KMS-11 (cell line): ENCODE measurements around the gene SAFB2.

Experiments used
- H2AFZ ChIP-seq: fragments of 200-600 bp; sonication (generic); 2 replicates; pipeline ENCODE4 v1.6.1; 2016; ENCODE audit warnings: antibody characterized with exemption, mixed run types, low read depth
- H3K27ac ChIP-seq: fragments of 200-600 bp; sonication (generic); 2 replicates; pipeline ENCODE4 v1.6.1; 2016; ENCODE audit warnings: mild to moderate bottlenecking, mixed run types
- H3K27me3 ChIP-seq: fragments of 200-600 bp; sonication (generic); 2 replicates; pipeline ENCODE4 v1.6.1; 2017; ENCODE audit warnings: mild to moderate bottlenecking, low read depth, mixed run types, moderate library complexity; ENCODE audit not compliant: insufficient read depth
- H3K36me3 ChIP-seq: fragments of 200-600 bp; sonication (generic); 2 replicates; pipeline ENCODE4 v1.6.1; 2017; ENCODE audit warnings: mild to moderate bottlenecking, mixed run types; ENCODE audit not compliant: insufficient read depth
- H3K4me1 ChIP-seq: fragments of 200-600 bp; sonication (generic); 2 replicates; pipeline ENCODE4 v1.6.1; 2016; ENCODE audit warnings: mild to moderate bottlenecking, low read depth, mixed run types; ENCODE audit not compliant: poor library complexity, severe bottlenecking
- H3K4me2 ChIP-seq: fragments of 200-600 bp; sonication (generic); 2 replicates; pipeline ENCODE4 v1.7.0; 2016; ENCODE audit warnings: mild to moderate bottlenecking, mixed run types
- H3K4me3 ChIP-seq: fragments of 200-600 bp; sonication (generic); IDR thresholded peaks from 2 replicates; pipeline ENCODE4 v1.6.1; 2017; ENCODE audit warnings: low read depth, low read length, mixed read lengths; ENCODE audit not compliant: insufficient read depth
- H3K79me2 ChIP-seq: fragments of 200-600 bp; sonication (generic); 2 replicates; pipeline ENCODE4 v1.6.1; 2016; ENCODE audit warnings: low read depth, mixed run types; ENCODE audit not compliant: insufficient read depth
- H3K9ac ChIP-seq: fragments of 200-600 bp; sonication (generic); 2 replicates; pipeline ENCODE4 v1.6.1; 2016; ENCODE audit warnings: mild to moderate bottlenecking, mixed run types
- H4K20me1 ChIP-seq: fragments of 200-600 bp; sonication (generic); 2 replicates; pipeline ENCODE4 v1.6.1; 2016; ENCODE audit warnings: mild to moderate bottlenecking, mixed run types; ENCODE audit not compliant: insufficient read depth
- CTCF ChIP-seq: fragments of 200-600 bp; sonication (generic); conservative IDR thresholded peaks from 2 replicates; pipeline ENCODE4 v1.6.1; 2017; ENCODE audit warnings: low read depth, mild to moderate bottlenecking, antibody characterized with exemption, low read length, moderate library complexity, mixed read lengths

The SAFB2 gene

GRCh38 chr19:5572556-5573286 is 49.9 kb downstream of the SAFB2 start:
- Histone ChIP-seq H3K9ac (no peak overlapping the region), H3K79me2 (no peaks in the 10 kb centered on the region), H3K27me3 (no peaks in the 10 kb centered on the region), H3K27ac (no peak overlapping the region), H3K4me1 (no peaks in the 10 kb centered on the region), H3K4me3 (no peak overlapping the region), H3K36me3 (no peaks in the 10 kb centered on the region), H4K20me1 (no peaks in the 10 kb centered on the region), H2AFZ (no peak overlapping the region), H3K4me2 (no peak overlapping the region)
- TF ChIP-seq CTCF: no peak

GRCh38 chr19:5571777-5572176 is 50.8 kb downstream of the SAFB2 start:
- no peaks in the 10 kb centered on the region for H4K20me1 ChIP-seq
- H3K27ac ChIP-seq: no peak overlapping the region
- no peak overlapping the region for H3K4me3 ChIP-seq
- no peaks in the 10 kb centered on the region for H3K36me3 ChIP-seq
- no peak overlapping the region for H3K4me2 ChIP-seq
- H3K9ac ChIP-seq: no peak overlapping the region
- H3K79me2 ChIP-seq: no peaks in the 10 kb centered on the region
- H3K27me3 ChIP-seq: peaks cover under 1% of the 10 kb centered on the region; the same call in 1 of the 2 replicates
- no peak overlapping the region for H2AFZ ChIP-seq
- H3K4me1 ChIP-seq: no peaks in the 10 kb centered on the region
- TF ChIP-seq CTCF: no peak

- no peak for TF ChIP-seq CTCF
- H3K4me3 ChIP-seq: no peak overlapping the region
- no peak overlapping the region for H3K4me2 ChIP-seq
Observed at GRCh38 chr19:5567970-5568407, 54.6 kb downstream of the SAFB2 start.

GRCh38 chr19:5567360-5567969 is 55.1 kb downstream of the SAFB2 start, which contains the start of gene TINCR:
TINCR (minus strand) TSS chr19:5567953.
- Histone ChIP-seq H2AFZ (no peak within 1 kb of the TSS), H3K4me3 (no peak within 1 kb of the TSS), H3K4me2 (no peak within 1 kb of the TSS), H3K79me2 (no peaks in the 10 kb centered on the region), H4K20me1 (no peaks in the 10 kb centered on the region), H3K4me1 (no peaks in the 10 kb centered on the region), H3K36me3 (no peaks in the 10 kb centered on the region), H3K27me3 (peaks cover 15% of the 10 kb centered on the region), H3K9ac (no peak within 1 kb of the TSS), H3K27ac (no peak within 1 kb of the TSS)
- no peak for TF ChIP-seq CTCF

More at GRCh38 chr19:5567970-5568407, 54.6 kb downstream of the SAFB2 start:
- Histone ChIP-seq H2AFZ (no peak overlapping the region), H3K27me3 (peaks cover 12% of the 10 kb centered on the region; the same call in 1 of the 2 replicates), H3K9ac (no peak overlapping the region), H3K27ac (no peak overlapping the region), H3K4me1 (no peaks in the 10 kb centered on the region), H3K79me2 (no peaks in the 10 kb centered on the region), H4K20me1 (no peaks in the 10 kb centered on the region), H3K36me3 (no peaks in the 10 kb centered on the region)
